Measurements from ENCODE around the gene ORMDL3.

- TF ChIP-seq, protein P1, sequence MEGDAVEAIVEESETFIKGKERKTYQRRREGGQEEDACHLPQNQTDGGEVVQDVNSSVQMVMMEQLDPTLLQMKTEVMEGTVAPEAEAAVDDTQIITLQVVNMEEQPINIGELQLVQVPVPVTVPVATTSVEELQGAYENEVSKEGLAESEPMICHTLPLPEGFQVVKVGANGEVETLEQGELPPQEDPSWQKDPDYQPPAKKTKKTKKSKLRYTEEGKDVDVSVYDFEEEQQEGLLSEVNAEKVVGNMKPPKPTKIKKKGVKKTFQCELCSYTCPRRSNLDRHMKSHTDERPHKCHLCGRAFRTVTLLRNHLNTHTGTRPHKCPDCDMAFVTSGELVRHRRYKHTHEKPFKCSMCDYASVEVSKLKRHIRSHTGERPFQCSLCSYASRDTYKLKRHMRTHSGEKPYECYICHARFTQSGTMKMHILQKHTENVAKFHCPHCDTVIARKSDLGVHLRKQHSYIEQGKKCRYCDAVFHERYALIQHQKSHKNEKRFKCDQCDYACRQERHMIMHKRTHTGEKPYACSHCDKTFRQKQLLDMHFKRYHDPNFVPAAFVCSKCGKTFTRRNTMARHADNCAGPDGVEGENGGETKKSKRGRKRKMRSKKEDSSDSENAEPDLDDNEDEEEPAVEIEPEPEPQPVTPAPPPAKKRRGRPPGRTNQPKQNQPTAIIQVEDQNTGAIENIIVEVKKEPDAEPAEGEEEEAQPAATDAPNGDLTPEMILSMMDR (IDR thresholded peaks at IDR 0.05) = no peak
- peak in 2 of 3 donors; percentile 16 to 49 for TF ChIP-seq POLR2A (IDR thresholded peaks at IDR 0.05)
Observed at GRCh38 chr17:39952680-39953470, 25.5 kb upstream of the ORMDL3 start.
